Astrocyte (in vitro differentiated cells and primary cell): Measurements from ENCODE around the gene RNF212. TPM values are rescaled to one million over a fixed set of nuclear protein-coding genes. Genes with fewer than 3 reads are reported as not detected.

Source experiments
- DNase-seq: peaks from one replicate; pipeline ENCODE4 v3.0.0-alpha.2; 2010; ENCODE audit warnings: low read depth
- FAIRE-seq: peaks from 2 replicates; lab custom pipeline; 2011; peaks lifted over from hg19 to GRCh38; lab: Jason Lieb, UNC
- H2AFZ ChIP-seq: 2 replicates; pipeline ENCODE4 v1.6.0; 2012; ENCODE audit warnings: low read depth, low read length, inconsistent platforms
- H3K27ac ChIP-seq: 2 replicates; pipeline ENCODE4 v1.5.1; 2011; ENCODE audit warnings: low read depth, low read length, inconsistent platforms
- H3K27me3 ChIP-seq: 2 replicates; pipeline ENCODE4 v1.6.0; 2011; ENCODE audit warnings: low read length, inconsistent platforms; ENCODE audit not compliant: insufficient read depth
- H3K36me3 ChIP-seq: 2 replicates; pipeline ENCODE4 v1.5.1; 2011; ENCODE audit warnings: low read length, inconsistent platforms; ENCODE audit not compliant: insufficient read depth
- H3K4me1 ChIP-seq: 2 replicates; pipeline ENCODE4 v1.5.1; 2011; ENCODE audit warnings: low read length, inconsistent platforms; ENCODE audit not compliant: insufficient read depth
- H3K4me2 ChIP-seq: 2 replicates; pipeline ENCODE4 v1.6.0; 2012; ENCODE audit warnings: low read length, inconsistent platforms
- H3K4me3 ChIP-seq: 2 replicates; pipeline ENCODE4 v1.5.1; 2011; ENCODE audit warnings: low read depth, mild to moderate bottlenecking, low read length, inconsistent platforms; ENCODE audit not compliant: insufficient read depth
- H3K79me2 ChIP-seq: 2 replicates; pipeline ENCODE4 v1.6.0; 2012; ENCODE audit warnings: mild to moderate bottlenecking, low read length, inconsistent platforms; ENCODE audit not compliant: insufficient read depth
- H3K9ac ChIP-seq: 2 replicates; pipeline ENCODE4 v1.6.0; 2012; ENCODE audit warnings: mild to moderate bottlenecking, low read length, inconsistent platforms
- H3K9me3 ChIP-seq: 2 replicates; pipeline ENCODE4 v1.5.1; 2012; ENCODE audit warnings: low read depth, mild to moderate bottlenecking, low read length, inconsistent platforms; ENCODE audit not compliant: insufficient read depth
- H4K20me1 ChIP-seq: 2 replicates; pipeline ENCODE4 v1.6.0; 2012; ENCODE audit warnings: low read length, inconsistent platforms; ENCODE audit not compliant: insufficient read depth
- H3K27ac Mint-ChIP-seq: one replicate; pipeline ENCODE4 v1.8.0; 2021; ENCODE audit warnings: mild to moderate bottlenecking, mixed read lengths; ENCODE audit not compliant: unreplicated experiment
- H3K27me3 Mint-ChIP-seq: one replicate; pipeline ENCODE4 v1.8.0; 2021; ENCODE audit warnings: low read depth, mixed read lengths; ENCODE audit not compliant: unreplicated experiment
- H3K36me3 Mint-ChIP-seq: one replicate; pipeline ENCODE4 v1.8.0; 2021; ENCODE audit warnings: low read depth, mixed read lengths; ENCODE audit not compliant: unreplicated experiment
- H3K4me1 Mint-ChIP-seq: one replicate; pipeline ENCODE4 v1.8.0; 2021; ENCODE audit warnings: low read depth, mixed read lengths; ENCODE audit not compliant: unreplicated experiment
- H3K4me3 Mint-ChIP-seq: one replicate; pipeline ENCODE4 v1.8.0; 2021; ENCODE audit warnings: mild to moderate bottlenecking, moderate library complexity, mixed read lengths; ENCODE audit not compliant: unreplicated experiment
- H3K9me3 Mint-ChIP-seq: one replicate; pipeline ENCODE4 v1.8.0; 2021; ENCODE audit warnings: mild to moderate bottlenecking, mixed read lengths; ENCODE audit not compliant: unreplicated experiment
- EZH2 ChIP-seq: IDR thresholded peaks from 2 replicates; pipeline ENCODE4 v1.6.1; 2012; ENCODE audit warnings: mild to moderate bottlenecking, low read length, inconsistent platforms; ENCODE audit not compliant: insufficient read depth
- total RNA-seq: library from RNA; stranded (reverse); gene quantifications from 2 replicates; pipeline ENCODE4 v1.2.1, GENCODE V29; 2021
- TF ChIP-seq, protein P1 (sequence below): IDR thresholded peaks from 2 replicates; pipeline ENCODE4 v1.5.1; 2011; ENCODE audit warnings: low read depth, mild to moderate bottlenecking, inconsistent platforms, low read length, moderate library complexity; ENCODE audit not compliant: insufficient read depth

Gene RNF212
- total RNA-seq, 1 donor from 2014 or later, result 2.2 TPM

DNA sequence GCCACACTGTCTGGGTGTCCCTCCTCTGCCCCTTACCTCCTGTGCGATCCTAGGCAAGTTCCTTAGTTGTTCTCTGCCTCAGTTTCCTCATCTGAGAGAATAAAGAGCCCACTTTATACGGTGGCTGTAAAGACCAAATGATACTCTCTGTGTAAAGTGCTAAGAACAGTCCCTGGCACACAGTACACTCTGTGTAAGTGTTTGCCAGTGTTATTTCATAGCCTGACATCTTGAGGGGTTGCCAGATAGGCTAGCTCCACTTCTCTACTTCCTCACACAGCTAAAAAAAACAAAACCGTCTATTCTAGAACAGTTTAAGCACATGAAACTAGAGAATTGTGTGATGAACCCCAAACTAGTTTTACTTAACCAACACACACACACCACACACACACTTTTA is 42.0 kb upstream of the RNF212 start:
- no peaks in the 10 kb centered on the region for H3K4me1 ChIP-seq
- Mint-ChIP-seq H3K9me3 (peaks cover 20% of the 10 kb centered on the region), H3K4me1 (no peaks in the 10 kb centered on the region), H3K4me3 (no peak overlapping the region), H3K36me3 (no peaks in the 10 kb centered on the region), H3K27me3 (peaks cover 54% of the 10 kb centered on the region), H3K27ac (no peak overlapping the region)
- TF ChIP-seq, protein P1, sequence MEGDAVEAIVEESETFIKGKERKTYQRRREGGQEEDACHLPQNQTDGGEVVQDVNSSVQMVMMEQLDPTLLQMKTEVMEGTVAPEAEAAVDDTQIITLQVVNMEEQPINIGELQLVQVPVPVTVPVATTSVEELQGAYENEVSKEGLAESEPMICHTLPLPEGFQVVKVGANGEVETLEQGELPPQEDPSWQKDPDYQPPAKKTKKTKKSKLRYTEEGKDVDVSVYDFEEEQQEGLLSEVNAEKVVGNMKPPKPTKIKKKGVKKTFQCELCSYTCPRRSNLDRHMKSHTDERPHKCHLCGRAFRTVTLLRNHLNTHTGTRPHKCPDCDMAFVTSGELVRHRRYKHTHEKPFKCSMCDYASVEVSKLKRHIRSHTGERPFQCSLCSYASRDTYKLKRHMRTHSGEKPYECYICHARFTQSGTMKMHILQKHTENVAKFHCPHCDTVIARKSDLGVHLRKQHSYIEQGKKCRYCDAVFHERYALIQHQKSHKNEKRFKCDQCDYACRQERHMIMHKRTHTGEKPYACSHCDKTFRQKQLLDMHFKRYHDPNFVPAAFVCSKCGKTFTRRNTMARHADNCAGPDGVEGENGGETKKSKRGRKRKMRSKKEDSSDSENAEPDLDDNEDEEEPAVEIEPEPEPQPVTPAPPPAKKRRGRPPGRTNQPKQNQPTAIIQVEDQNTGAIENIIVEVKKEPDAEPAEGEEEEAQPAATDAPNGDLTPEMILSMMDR, result no peak
- TF ChIP-seq EZH2, result no peak
- DNase-seq (no peak), FAIRE-seq (no peak)
- H3K36me3 ChIP-seq, result no peaks in the 10 kb centered on the region
- H3K27ac ChIP-seq, result no peak overlapping the region
- no peak overlapping the region for H3K4me2 ChIP-seq
- no peaks in the 10 kb centered on the region for H4K20me1 ChIP-seq
- H3K79me2 ChIP-seq, result no peaks in the 10 kb centered on the region
- no peak overlapping the region for H3K9ac ChIP-seq
- peaks cover 25% of the 10 kb centered on the region for H3K27me3 ChIP-seq
- no peak overlapping the region for H2AFZ ChIP-seq
- peaks cover 10% of the 10 kb centered on the region for H3K9me3 ChIP-seq
- no peak overlapping the region for H3K4me3 ChIP-seq

- no peak overlapping the region for H2AFZ ChIP-seq
- Mint-ChIP-seq H3K27me3 (peaks cover 55% of the 10 kb centered on the region), H3K9me3 (peaks cover 20% of the 10 kb centered on the region), H3K4me1 (no peaks in the 10 kb centered on the region), H3K4me3 (no peak overlapping the region), H3K36me3 (no peaks in the 10 kb centered on the region), H3K27ac (no peak overlapping the region)
- no peak overlapping the region for H3K9ac ChIP-seq
- H4K20me1 ChIP-seq, result no peaks in the 10 kb centered on the region
- no peaks in the 10 kb centered on the region for H3K4me1 ChIP-seq
- DNase-seq (peak; percentile 24), FAIRE-seq (no peak)
- TF ChIP-seq EZH2, result no peak
- TF ChIP-seq, protein P1, result no peak
- no peaks in the 10 kb centered on the region for H3K36me3 ChIP-seq
- no peak overlapping the region for H3K4me2 ChIP-seq
- H3K4me3 ChIP-seq, result no peak overlapping the region
- H3K79me2 ChIP-seq, result no peaks in the 10 kb centered on the region
- H3K9me3 ChIP-seq, result peaks cover 10% of the 10 kb centered on the region
- peaks cover 25% of the 10 kb centered on the region for H3K27me3 ChIP-seq
- H3K27ac ChIP-seq, result no peak overlapping the region
Observed at GRCh38 chr4:1154523-1155182, 41.3 kb upstream of the RNF212 start.

- Histone ChIP-seq H3K27me3 (peaks cover 24% of the 10 kb centered on the region), H3K4me1 (no peaks in the 10 kb centered on the region), H2AFZ (no peak overlapping the region), H3K4me3 (no peak overlapping the region), H4K20me1 (no peaks in the 10 kb centered on the region), H3K27ac (no peak overlapping the region), H3K9ac (no peak overlapping the region), H3K9me3 (peaks cover 10% of the 10 kb centered on the region), H3K36me3 (no peaks in the 10 kb centered on the region), H3K79me2 (no peaks in the 10 kb centered on the region), H3K4me2 (no peak overlapping the region)
- H3K4me1 Mint-ChIP-seq, result no peaks in the 10 kb centered on the region
- peaks cover 55% of the 10 kb centered on the region for H3K27me3 Mint-ChIP-seq
- H3K36me3 Mint-ChIP-seq, result no peaks in the 10 kb centered on the region
- no peak for DNase-seq
- peaks cover 20% of the 10 kb centered on the region for H3K9me3 Mint-ChIP-seq
- H3K4me3 Mint-ChIP-seq, result no peak overlapping the region
- TF ChIP-seq, protein P1, result no peak
- no peak for TF ChIP-seq EZH2
- FAIRE-seq, result no peak
- H3K27ac Mint-ChIP-seq, result no peak overlapping the region
Observed at GRCh38 chr4:1154126-1154522, 40.8 kb upstream of the RNF212 start.
